22Rv1 (cell line): ENCODE data around the gene TERT.

Source experiments
- CTCF ChIP-seq: fragments of 450-650 bp; IDR thresholded peaks from 2 replicates; pipeline ENCODE4 v1.5.1; 2017; ENCODE audit warnings: mild to moderate bottlenecking
- ZFX ChIP-seq: fragments of 450-650 bp; IDR thresholded peaks from 2 replicates; pipeline ENCODE4 v1.6.1; 2017; ENCODE audit warnings: antibody characterized with exemption, borderline replicate concordance

- TF ChIP-seq CTCF (no peak), ZFX (no peak)
Observed at GRCh38 chr5:1244255-1244654, 50.6 kb downstream of the TERT start.
